ENCODE results near the gene ROGDI.

DNA sequence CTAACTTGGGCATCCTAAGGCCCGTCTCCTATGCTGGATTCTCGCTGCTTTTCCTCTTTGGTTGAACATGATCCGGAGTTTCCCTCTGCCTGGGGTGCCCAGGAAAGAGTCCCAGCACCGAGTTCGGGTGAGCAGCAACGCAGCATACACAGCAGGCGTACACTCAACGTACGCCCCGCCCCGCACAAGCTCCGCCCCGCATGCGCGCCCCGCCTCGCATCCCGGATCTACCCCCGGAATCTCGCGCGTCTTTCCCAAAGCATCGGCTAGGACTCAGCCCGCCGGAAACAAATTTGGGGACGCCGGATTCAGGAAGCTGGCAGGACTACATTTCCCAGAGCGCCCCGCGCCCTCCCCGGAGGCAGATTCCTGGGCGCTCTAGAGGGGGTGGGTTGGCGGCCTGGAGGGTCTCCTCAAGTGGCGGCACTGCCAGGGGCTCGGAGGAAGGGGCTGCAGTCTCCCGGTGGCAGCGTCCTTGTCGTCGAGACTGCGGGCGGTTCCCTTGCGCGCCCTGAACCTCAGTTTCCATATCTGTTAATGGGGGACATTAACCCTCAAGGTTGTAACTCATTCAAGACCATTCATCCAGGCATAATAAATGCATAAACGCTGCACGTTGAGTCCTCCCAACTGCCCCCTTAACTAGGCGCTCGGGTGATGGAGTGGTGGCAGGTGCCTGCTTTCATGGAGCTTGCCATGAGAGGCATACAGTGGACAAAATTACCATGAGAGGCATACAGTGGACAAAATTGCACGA is 33.7 kb downstream of the ROGDI start:
- TF ChIP-seq, protein P1, sequence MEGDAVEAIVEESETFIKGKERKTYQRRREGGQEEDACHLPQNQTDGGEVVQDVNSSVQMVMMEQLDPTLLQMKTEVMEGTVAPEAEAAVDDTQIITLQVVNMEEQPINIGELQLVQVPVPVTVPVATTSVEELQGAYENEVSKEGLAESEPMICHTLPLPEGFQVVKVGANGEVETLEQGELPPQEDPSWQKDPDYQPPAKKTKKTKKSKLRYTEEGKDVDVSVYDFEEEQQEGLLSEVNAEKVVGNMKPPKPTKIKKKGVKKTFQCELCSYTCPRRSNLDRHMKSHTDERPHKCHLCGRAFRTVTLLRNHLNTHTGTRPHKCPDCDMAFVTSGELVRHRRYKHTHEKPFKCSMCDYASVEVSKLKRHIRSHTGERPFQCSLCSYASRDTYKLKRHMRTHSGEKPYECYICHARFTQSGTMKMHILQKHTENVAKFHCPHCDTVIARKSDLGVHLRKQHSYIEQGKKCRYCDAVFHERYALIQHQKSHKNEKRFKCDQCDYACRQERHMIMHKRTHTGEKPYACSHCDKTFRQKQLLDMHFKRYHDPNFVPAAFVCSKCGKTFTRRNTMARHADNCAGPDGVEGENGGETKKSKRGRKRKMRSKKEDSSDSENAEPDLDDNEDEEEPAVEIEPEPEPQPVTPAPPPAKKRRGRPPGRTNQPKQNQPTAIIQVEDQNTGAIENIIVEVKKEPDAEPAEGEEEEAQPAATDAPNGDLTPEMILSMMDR (IDR thresholded peaks at IDR 0.05; ENCODE audit: low read length) = no peak
- TF ChIP-seq EZH2 (IDR thresholded peaks at IDR 0.05; ENCODE audit: borderline replicate concordance, low read length) = no peak
